GM19438 (cell line): Measurements from ENCODE around the gene TSR3.

ENCODE experiments used
- ATAC-seq: cut with Tn5 transposase; IDR thresholded peaks from one replicate; pipeline ENCODE4 v1.9.1; 2021; ENCODE audit warnings: low read depth; ENCODE audit not compliant: unreplicated experiment

Gene TSR3

GRCh38 chr16:1351582-1352362 lies at the start of gene TSR3, which contains the start of gene GNPTG:
TSR3 (minus strand) TSS chr16:1351878; CDS start chr16:1351804, 74 bp downstream.
GNPTG (plus strand) TSS chr16:1351931; CDS start chr16:1351966, 35 bp downstream.
- peak; percentile 71 for ATAC-seq

GRCh38 chr16:1401061-1401757 lies 49.5 kb upstream of the TSR3 start:
- no peak for ATAC-seq

GRCh38 chr16:1398826-1399581 lies 47.3 kb upstream of the TSR3 start:
- no peak for ATAC-seq

GRCh38 chr16:1398351-1398750 lies 46.7 kb upstream of the TSR3 start:
- ATAC-seq: no peak

GRCh38 chr16:1397779-1398178 lies 46.1 kb upstream of the TSR3 start:
- no peak for ATAC-seq

- no peak for ATAC-seq
Measured at GRCh38 chr16:1395444-1396031, 43.9 kb upstream of the TSR3 start.

GRCh38 chr16:1394367-1394951 lies 42.8 kb upstream of the TSR3 start:
- no peak for ATAC-seq

- no peak for ATAC-seq
Measured at GRCh38 chr16:1393613-1394176, 42.0 kb upstream of the TSR3 start.

GRCh38 chr16:1392826-1393225 lies 41.1 kb upstream of the TSR3 start:
- no peak for ATAC-seq

- ATAC-seq: no peak
Measured at GRCh38 chr16:1390239-1390779, 38.6 kb upstream of the TSR3 start.

GRCh38 chr16:1389762-1390161 lies 38.1 kb upstream of the TSR3 start:
- ATAC-seq: no peak

GRCh38 chr16:1387331-1387730 lies 35.7 kb upstream of the TSR3 start:
- no peak for ATAC-seq

- no peak for ATAC-seq
Measured at GRCh38 chr16:1385232-1385631, 33.6 kb upstream of the TSR3 start.

- no peak for ATAC-seq
Measured at GRCh38 chr16:1383556-1383955, 31.9 kb upstream of the TSR3 start.

- ATAC-seq: no peak
Measured at GRCh38 chr16:1381612-1382406, 30.1 kb upstream of the TSR3 start.

- no peak for ATAC-seq
Measured at GRCh38 chr16:1380195-1380594, 28.5 kb upstream of the TSR3 start.

- ATAC-seq: no peak
Measured at GRCh38 chr16:1379304-1380076, 27.8 kb upstream of the TSR3 start.

- no peak for ATAC-seq
Measured at GRCh38 chr16:1378804-1379303, 27.2 kb upstream of the TSR3 start.
